GM21367 (cell line): ENCODE results near the gene ALKBH6.

Source experiments
- ATAC-seq: cut with Tn5 transposase; IDR thresholded peaks from one replicate; pipeline ENCODE4 v1.9.1; 2021; ENCODE audit not compliant: unreplicated experiment

ALKBH6 gene

DNA sequence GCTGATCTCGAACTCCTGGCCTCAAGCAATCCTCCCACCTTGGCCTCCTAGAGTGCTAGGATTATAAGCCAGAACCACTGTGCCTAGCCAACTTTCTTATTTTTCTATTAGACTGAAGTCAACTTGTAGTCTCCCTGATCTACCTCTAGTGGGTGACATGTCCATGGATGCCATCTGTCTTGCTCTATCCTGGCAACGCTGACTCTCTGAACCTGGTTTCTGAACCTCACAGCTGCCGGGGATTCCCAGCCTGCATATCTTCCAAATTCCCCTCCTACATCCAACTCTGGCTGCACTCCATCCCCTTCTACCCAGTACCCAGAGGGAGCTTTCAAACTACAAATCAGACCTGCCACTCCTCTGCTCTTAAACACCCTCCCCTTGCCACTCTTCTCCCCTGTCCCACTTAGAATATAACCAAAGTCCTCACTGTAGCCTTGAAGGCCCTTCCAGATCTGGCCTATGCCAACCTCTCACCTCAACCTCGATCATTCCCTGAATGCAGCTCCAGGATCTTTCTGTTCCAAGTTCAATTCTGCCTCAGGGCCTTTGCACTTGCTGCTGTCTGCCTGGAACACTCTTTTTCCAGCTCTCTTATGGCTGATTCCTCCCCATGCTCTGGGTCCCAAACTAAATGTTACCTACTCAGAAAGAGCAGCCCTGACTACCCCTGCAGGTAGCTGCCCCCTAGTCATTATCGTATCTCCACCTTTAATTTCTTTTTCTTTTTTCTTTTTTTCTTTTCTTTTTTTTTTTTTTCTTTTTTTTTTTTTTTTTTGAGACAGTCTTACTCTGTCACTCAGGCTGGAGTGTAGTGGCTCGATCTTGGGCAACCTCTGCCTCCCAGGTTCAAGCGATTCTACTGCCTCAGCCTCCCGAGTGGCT is 16.5 kb upstream of the ALKBH6 start:
- ATAC-seq: no peak

DNA sequence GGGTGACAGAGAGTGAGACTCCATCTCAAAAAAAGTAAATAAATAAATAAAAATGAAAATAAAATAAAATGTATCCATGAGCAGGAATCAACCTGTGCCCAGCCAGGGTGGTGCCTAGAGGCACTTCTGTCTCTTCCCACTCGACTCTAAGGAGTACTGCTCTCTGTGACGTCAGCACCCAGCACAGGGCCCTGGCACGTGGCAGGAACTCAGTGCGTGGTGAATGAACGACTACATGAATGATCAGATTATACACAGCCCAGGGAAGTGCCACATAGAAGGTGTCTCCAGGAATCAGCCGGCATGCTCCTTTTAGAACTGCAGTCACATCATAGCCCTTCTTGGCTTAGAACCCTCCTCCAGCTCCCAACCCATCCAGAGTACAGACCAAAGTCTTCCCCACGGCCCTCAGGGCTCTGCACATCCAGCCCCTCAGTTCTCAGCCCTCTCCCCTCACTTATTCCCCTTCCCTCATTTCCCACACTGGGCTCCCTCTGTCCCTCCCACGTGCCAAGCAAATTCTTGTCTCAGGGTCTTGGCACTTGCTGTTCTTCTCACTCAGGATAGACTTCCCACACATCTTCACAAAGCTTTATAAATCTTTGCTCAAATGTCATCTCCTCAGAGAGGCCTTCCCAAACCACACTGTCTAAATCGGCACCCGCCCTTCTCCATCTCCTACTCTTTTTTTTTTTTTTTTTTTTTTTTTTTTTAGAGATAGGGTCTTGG is 14.5 kb upstream of the ALKBH6 start:
- no peak for ATAC-seq

DNA sequence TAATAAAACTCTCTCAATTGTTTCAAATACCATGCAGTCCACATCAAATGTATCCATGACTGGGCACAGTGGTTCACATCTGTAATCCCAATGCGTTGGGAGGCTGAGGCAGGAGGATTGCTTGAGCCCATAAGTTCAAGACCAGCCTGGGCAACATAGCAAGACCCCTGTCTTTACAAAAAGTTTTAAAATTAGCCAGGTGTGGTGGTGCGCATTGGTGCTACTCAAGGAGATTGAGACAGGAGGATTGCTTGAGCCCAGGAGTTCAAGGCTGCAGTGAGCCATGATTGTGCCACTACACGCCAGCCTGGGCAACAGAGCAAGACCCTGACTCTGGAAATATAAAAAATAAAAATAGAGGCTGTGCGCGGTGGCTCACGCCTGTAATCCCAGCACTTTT is 13.7 kb upstream of the ALKBH6 start:
- no peak for ATAC-seq

DNA sequence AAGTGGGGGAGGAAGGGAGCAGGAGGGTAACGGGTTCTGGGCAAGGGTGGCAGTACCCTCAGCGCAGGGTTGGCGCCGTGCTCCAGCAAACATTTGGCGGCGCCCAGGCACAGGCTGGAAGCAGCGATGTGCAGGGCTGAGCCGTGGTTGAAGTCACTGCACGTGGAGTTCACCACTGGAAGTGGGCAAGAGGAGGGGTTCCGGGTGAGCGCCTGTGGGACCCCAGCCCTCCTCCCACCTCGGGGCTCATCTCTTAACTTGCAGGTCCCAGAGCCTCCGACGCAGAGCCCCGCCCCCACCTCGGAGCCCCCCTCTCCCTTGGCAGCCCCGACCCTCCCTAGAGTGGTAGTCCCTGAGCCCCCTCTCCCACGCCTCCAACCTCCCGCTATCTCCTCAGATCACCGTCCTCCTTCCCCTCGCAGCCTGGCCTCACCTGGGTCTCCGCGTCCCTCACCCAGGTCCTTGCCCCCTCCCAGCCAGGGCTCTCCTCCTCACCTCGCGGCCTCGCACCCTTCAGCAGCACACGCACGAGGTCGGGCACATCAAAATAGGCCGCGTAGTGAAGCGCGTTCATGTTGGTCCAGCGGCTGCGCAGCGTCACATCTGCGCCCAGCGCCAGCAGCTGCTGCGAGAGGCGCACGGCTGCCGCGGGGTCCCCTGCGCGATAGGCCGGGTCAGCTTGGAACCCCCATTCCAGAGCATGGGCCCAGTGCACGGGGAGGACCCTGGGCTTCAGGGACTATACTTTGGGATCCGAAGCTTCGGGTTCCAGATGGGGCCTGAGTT is 12.3 kb upstream of the ALKBH6 start:
- no peak for ATAC-seq

GRCh38 chr19:36025541-36025940 is 11.5 kb upstream of the ALKBH6 start:
- no peak for ATAC-seq

- ATAC-seq: no peak
Measured at GRCh38 chr19:36023432-36023831, 9.4 kb upstream of the ALKBH6 start.

GRCh38 chr19:36019061-36019670 is 5.2 kb upstream of the ALKBH6 start:
- ATAC-seq: no peak

- no peak for ATAC-seq
Measured at GRCh38 chr19:36013280-36014011, 567 bp downstream of the ALKBH6 start.

GRCh38 chr19:36010402-36010801 is 3.6 kb downstream of the ALKBH6 start:
- ATAC-seq: no peak

GRCh38 chr19:36009633-36010379 is 4.2 kb downstream of the ALKBH6 start:
- ATAC-seq: no peak

GRCh38 chr19:36009220-36009619 is 4.8 kb downstream of the ALKBH6 start:
- no peak for ATAC-seq

DNA sequence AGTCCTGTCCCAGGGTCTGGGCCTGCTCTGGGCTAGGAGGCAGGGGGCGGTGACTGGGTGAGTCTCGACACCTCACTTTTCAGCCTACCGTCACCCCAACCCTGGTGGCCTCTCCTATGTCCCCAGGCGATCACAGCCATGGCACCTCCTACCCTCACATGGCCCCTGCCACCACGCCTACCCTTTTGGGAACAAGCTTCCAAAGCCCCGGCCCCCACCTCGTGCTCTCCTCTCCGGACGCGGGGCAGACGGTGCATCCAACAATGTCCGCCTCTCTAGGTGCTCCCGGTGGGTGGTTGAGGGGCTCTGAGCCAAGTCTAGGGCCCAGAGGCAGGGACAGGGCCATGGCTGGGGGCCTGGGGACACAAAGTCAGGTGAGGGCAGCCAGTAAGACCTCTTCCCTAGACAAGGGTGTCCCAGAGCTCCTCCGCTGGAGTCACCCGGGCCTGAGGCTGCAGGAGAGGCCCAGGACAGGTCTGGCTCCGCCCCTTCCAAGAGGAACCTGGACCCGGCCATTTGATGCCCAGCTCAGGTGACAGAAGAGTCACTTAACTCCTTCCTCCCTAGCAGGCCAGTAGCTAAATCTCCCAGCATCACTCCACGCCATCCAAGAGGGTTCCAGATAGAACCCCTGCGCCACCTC is 5.6 kb downstream of the ALKBH6 start, which contains the start of gene SYNE4:
TSS of gene SYNE4 (minus strand) at position 478 of the 643 bp plus-strand sequence. CDS start at position 346, 132 bp downstream.
- no peak for ATAC-seq

DNA sequence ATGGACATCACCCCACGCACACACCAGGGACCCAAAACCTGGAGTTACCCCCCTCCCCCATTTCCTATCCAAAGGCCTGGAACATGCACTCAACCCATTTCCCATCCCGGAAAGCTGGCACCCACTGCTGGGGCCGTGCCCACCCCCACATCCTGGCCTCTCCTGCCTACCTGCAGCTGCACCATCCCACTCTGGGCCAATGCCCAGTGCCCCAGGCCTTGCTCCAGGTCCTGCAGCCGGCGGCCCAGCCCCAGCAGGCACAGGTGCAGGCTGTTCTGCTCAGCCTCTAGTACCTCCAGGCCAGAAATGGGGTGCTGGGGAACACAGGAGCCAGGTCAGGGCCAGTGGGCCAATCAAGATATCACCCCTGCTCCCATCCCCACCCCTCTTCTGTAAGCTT is 7.1 kb downstream of the ALKBH6 start:
- ATAC-seq: no peak

DNA sequence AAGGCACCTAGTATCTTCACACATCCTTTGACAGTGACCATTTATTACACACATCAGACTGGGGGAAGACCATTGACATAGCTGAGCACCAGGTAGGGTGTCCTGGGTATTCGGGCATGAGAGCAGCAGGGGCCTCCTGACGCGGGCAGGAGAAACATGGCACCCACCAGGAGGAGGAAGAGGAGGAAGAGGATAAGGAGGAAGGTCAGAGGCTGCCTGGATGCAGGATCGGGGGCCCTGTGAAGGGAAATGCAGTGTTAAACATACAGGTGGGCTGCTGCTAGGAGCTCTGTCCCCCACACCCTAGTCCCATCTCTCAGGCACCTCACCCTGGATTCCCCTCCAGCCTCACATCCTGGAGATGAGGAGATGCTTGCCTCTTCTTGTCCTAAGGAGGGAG is 10.7 kb downstream of the ALKBH6 start:
- no peak for ATAC-seq

DNA sequence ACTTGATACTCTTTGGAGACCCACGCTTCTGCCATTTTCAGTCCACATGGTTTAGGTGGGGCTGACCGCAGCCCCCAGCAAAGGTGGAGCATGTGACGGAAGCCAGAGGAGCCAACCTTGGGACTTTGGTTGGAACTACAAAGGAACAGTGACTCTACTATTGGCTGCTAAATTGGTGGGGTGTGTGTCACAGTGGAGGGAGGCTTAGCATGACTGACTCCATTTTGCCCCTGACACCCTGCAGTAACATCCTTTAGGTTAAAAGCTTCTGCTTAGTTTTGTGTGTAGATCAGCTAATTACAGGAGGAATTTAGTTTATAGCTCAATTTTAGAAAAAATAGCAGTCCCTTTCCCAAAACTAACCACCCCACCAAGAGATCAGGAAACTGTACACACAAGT is 12.4 kb downstream of the ALKBH6 start:
- no peak for ATAC-seq

DNA sequence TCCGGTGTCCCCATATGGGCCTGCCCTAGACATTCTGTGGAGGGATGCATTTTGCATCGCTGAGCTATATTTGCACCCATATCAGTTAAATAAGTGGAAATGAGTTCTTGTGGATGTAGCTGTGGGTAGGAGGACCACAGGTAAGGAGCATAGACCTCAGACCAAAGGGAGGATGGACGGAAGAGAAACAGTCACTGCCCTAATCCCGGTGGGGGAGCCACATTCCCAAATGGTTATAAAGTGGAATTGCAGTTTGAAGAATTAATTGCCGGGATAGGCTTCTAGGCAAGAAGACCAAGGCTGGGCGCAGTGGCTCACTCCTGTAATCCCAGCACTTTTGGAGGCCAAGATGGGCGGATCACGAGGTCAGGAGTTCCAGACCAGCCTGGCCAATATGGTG is 17.2 kb downstream of the ALKBH6 start:
- ATAC-seq: no peak

DNA sequence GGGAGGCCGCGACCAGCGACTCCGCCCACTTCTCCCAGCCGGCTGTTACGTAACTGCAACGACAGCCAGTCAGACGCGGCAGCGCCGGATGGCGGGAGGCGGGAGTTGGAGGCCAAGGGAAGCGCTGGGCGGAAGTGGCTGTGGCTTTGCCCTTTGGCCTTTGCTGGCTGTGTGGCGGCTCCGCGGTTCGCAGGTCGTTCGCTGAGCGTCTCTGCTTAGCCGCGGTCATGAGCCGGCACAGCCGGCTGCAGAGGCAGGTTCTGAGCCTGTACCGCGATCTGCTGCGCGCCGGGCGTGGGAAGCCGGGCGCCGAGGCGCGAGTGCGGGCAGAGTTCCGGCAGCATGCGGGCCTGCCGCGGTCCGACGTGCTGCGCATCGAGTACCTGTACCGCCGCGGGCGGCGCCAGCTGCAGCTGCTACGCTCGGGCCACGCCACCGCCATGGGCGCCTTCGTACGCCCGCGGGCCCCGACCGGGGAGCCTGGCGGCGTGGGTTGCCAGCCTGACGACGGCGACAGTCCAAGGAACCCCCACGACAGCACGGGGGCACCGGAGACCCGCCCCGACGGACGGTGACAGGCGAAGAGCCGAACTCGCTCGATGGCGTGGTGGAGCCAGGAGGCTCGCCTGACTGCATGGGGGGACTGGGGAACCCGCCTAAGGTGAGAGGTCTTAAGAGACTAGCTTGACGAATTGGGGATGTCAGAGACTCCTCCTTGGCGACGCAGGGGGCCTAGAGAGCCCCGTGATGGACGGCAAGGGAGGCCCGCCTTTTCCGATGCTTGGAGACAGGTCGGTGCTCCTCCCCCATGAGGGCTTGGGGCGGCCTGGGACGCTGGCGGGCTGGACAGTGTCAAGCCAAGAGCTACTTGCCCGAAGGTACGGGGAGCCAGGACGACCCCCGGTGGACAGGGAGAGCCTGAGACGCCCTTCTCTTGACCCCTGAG is 18.7 kb downstream of the ALKBH6 start, which contains the start of gene SDHAF1:
TSS of gene SDHAF1 (plus strand) at position 141 of the 946 bp plus-strand sequence. CDS start at position 228, 87 bp downstream.
- ATAC-seq: peak; percentile 71
